ENCODE measurements around the gene TNP1. TPM values are rescaled to one million over a fixed set of nuclear protein-coding genes. Genes with fewer than 3 reads are reported as not detected.

Gene TNP1
- total and polyA plus RNA-seq, 4 donors, result not detected

DNA sequence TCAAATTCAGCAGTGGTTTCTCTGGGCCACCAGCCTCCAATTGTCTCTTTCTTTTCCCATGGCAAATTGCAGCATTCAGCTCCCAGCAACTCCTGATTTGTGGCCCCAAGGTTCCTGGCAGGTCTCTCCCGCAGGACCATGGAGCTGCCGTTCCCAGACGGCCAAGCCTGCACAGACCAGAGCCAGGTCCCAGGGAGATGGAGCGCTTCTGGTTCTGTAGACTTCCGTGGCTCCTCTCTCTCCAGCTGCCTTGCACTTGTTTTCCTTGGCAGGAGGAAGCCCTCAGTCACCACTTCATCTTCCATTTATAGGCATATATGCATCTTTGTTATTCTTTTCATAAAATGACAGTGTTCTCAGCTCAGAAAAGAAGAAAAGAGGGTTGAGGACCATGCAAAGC lies 21.7 kb downstream of the TNP1 start:
- no peak for TF ChIP-seq HNF4G (IDR thresholded peaks at IDR 0.05)
- no peak for TF ChIP-seq RAD21 (IDR thresholded peaks at IDR 0.05)
- TF ChIP-seq NR2F2 (IDR thresholded peaks at IDR 0.05), result no peak
- TF ChIP-seq, protein P1, sequence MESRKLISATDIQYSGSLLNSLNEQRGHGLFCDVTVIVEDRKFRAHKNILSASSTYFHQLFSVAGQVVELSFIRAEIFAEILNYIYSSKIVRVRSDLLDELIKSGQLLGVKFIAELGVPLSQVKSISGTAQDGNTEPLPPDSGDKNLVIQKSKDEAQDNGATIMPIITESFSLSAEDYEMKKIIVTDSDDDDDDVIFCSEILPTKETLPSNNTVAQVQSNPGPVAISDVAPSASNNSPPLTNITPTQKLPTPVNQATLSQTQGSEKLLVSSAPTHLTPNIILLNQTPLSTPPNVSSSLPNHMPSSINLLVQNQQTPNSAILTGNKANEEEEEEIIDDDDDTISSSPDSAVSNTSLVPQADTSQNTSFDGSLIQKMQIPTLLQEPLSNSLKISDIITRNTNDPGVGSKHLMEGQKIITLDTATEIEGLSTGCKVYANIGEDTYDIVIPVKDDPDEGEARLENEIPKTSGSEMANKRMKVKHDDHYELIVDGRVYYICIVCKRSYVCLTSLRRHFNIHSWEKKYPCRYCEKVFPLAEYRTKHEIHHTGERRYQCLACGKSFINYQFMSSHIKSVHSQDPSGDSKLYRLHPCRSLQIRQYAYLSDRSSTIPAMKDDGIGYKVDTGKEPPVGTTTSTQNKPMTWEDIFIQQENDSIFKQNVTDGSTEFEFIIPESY (IDR thresholded peaks at IDR 0.05), result no peak
- TF ChIP-seq, protein P2, sequence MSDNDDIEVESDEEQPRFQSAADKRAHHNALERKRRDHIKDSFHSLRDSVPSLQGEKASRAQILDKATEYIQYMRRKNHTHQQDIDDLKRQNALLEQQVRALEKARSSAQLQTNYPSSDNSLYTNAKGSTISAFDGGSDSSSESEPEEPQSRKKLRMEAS (IDR thresholded peaks at IDR 0.05), result no peak
- TF ChIP-seq JUND (IDR thresholded peaks at IDR 0.05), result no peak
- TF ChIP-seq EGR1 (IDR thresholded peaks at IDR 0.05; ENCODE audit: low read depth in 2 of 2), result no peak
- TF ChIP-seq, protein P3, sequence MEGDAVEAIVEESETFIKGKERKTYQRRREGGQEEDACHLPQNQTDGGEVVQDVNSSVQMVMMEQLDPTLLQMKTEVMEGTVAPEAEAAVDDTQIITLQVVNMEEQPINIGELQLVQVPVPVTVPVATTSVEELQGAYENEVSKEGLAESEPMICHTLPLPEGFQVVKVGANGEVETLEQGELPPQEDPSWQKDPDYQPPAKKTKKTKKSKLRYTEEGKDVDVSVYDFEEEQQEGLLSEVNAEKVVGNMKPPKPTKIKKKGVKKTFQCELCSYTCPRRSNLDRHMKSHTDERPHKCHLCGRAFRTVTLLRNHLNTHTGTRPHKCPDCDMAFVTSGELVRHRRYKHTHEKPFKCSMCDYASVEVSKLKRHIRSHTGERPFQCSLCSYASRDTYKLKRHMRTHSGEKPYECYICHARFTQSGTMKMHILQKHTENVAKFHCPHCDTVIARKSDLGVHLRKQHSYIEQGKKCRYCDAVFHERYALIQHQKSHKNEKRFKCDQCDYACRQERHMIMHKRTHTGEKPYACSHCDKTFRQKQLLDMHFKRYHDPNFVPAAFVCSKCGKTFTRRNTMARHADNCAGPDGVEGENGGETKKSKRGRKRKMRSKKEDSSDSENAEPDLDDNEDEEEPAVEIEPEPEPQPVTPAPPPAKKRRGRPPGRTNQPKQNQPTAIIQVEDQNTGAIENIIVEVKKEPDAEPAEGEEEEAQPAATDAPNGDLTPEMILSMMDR (IDR thresholded peaks at IDR 0.05; ENCODE audit: low read depth, low read length, missing input control), result no peak
- TF ChIP-seq FOXA1 (IDR thresholded peaks at IDR 0.05), result no peak
- TF ChIP-seq YY1 (IDR thresholded peaks at IDR 0.05), result no peak
- TF ChIP-seq TAF1 (conservative IDR thresholded peaks at IDR 0.05), result no peak
- no peak for TF ChIP-seq FOXA2 (IDR thresholded peaks at IDR 0.05)
- TF ChIP-seq, protein P4, sequence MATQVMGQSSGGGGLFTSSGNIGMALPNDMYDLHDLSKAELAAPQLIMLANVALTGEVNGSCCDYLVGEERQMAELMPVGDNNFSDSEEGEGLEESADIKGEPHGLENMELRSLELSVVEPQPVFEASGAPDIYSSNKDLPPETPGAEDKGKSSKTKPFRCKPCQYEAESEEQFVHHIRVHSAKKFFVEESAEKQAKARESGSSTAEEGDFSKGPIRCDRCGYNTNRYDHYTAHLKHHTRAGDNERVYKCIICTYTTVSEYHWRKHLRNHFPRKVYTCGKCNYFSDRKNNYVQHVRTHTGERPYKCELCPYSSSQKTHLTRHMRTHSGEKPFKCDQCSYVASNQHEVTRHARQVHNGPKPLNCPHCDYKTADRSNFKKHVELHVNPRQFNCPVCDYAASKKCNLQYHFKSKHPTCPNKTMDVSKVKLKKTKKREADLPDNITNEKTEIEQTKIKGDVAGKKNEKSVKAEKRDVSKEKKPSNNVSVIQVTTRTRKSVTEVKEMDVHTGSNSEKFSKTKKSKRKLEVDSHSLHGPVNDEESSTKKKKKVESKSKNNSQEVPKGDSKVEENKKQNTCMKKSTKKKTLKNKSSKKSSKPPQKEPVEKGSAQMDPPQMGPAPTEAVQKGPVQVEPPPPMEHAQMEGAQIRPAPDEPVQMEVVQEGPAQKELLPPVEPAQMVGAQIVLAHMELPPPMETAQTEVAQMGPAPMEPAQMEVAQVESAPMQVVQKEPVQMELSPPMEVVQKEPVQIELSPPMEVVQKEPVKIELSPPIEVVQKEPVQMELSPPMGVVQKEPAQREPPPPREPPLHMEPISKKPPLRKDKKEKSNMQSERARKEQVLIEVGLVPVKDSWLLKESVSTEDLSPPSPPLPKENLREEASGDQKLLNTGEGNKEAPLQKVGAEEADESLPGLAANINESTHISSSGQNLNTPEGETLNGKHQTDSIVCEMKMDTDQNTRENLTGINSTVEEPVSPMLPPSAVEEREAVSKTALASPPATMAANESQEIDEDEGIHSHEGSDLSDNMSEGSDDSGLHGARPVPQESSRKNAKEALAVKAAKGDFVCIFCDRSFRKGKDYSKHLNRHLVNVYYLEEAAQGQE (IDR thresholded peaks at IDR 0.05), result no peak
- no peak for TF ChIP-seq HNF4A (conservative IDR thresholded peaks at IDR 0.05)
- TF ChIP-seq, protein P5, sequence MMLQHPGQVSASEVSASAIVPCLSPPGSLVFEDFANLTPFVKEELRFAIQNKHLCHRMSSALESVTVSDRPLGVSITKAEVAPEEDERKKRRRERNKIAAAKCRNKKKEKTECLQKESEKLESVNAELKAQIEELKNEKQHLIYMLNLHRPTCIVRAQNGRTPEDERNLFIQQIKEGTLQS (IDR thresholded peaks at IDR 0.05), result no peak
- no peak for TF ChIP-seq GABPA (IDR thresholded peaks at IDR 0.05 in 1 of 2, conservative IDR thresholded peaks at IDR 0.05 in 1 of 2)
- TF ChIP-seq SP1 (IDR thresholded peaks at IDR 0.05), result no peak
- TF ChIP-seq RXRA (IDR thresholded peaks at IDR 0.05), result no peak
- H3K4me1 ChIP-seq (ENCODE audit: control insufficient read depth in 4 of 4, insufficient read depth in 4 of 4, low read length in 3 of 4), result no peaks in the 10 kb centered on the region
- no peak overlapping the region for H3K4me3 ChIP-seq (ENCODE audit: low read depth in 1 of 3, low read length in 3 of 3)
- no peak overlapping the region for H3K27ac ChIP-seq (ENCODE audit: low read depth in 1 of 2, low read length in 2 of 2)
- DNase-seq (ENCODE audit: low spot score), result no peak
- no peak overlapping the region for H3K9ac ChIP-seq (ENCODE audit: low read depth in 1 of 2, low read length in 2 of 2)
- H3K27me3 ChIP-seq (ENCODE audit: control insufficient read depth in 4 of 4, insufficient read depth in 4 of 4, low read length in 3 of 4), result no peaks in the 10 kb centered on the region
- 81% methylated on average over 5 of the region's 5 CpGs for WGBS
- H3K36me3 ChIP-seq (ENCODE audit: control insufficient read depth in 4 of 4, insufficient read depth in 3 of 4, low read depth in 1 of 4, low read length in 3 of 4), result no peaks in the 10 kb centered on the region
- H3K9me3 ChIP-seq (ENCODE audit: control insufficient read depth in 4 of 4, low read length in 3 of 4), result no peaks in the 10 kb centered on the region
